Esophagus muscularis mucosa (tissue), 3 donors: Measurements from ENCODE around the gene UBE2E2.

Source experiments
- POLR2A ChIP-seq: fragments of 450-650 bp; IDR thresholded peaks from one replicate; pipeline ENCODE4 v1.6.1; 2017; ENCODE audit warnings: antibody characterized with exemption, moderate library complexity, mild to moderate bottlenecking, low read depth
- POLR2AphosphoS5 ChIP-seq, 2 donors: sonication (generic); formaldehyde crosslinking; IDR thresholded peaks; one replicate each; pipeline ENCODE4 v1.6.1; 2017; ENCODE audit warnings: antibody characterized with exemption in 2 of 2
- TF ChIP-seq, protein P1 (sequence below), 3 experiments: fragments of 200-600 bp in 2 of 3; fragments of 450-650 bp in 1 of 3; sonication (generic) in 2 of 3; IDR thresholded peaks; one replicate each; pipeline ENCODE4 v1.5.1; 2017 to 2019; ENCODE audit warnings: antibody characterized with exemption in 3 of 3, mild to moderate bottlenecking in 2 of 3, moderate library complexity in 1 of 3

DNA sequence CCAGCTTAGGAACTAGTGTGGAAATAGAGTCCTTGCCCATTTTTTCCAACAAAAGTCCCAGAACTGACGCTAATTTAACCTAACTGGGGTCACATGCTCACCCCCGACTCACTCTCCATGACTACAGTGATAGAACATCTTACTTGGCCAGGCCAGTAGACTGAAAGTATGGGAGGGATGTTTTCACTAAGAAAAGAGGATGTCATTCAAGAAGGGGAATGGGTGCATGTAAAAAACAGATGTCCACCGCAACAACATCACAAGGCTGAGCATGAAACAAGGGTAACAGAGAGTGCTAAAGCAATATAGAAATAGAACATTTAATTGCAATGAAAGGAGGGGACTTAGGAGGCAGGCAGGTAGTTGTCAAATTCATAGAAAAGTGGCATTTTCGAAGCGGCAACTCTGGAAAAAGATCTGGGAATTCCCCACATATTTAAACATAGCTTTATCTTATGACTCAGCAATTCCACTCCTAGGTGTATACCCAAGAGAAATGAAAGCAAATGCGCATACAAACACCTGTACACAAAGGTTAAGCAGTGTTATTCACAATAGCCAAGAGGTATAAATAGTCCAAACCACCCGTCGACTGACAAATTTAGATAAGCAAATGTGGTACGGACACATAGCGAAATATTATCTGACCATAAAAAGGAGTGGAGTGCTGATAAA, 41.1 kb upstream of the UBE2E2 start:
- TF ChIP-seq, protein P1, sequence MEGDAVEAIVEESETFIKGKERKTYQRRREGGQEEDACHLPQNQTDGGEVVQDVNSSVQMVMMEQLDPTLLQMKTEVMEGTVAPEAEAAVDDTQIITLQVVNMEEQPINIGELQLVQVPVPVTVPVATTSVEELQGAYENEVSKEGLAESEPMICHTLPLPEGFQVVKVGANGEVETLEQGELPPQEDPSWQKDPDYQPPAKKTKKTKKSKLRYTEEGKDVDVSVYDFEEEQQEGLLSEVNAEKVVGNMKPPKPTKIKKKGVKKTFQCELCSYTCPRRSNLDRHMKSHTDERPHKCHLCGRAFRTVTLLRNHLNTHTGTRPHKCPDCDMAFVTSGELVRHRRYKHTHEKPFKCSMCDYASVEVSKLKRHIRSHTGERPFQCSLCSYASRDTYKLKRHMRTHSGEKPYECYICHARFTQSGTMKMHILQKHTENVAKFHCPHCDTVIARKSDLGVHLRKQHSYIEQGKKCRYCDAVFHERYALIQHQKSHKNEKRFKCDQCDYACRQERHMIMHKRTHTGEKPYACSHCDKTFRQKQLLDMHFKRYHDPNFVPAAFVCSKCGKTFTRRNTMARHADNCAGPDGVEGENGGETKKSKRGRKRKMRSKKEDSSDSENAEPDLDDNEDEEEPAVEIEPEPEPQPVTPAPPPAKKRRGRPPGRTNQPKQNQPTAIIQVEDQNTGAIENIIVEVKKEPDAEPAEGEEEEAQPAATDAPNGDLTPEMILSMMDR (IDR thresholded peaks at IDR 0.05), result no peak
- TF ChIP-seq POLR2A (no peak), POLR2AphosphoS5 (IDR thresholded peaks at IDR 0.05) (no peak)
